Coronary artery (tissue), 2 donors: ENCODE data around the gene MGAT4A.
"Not testable (repeated sequence)": the region's sequence is repeated elsewhere in the genome, so short reads cannot be mapped to it uniquely, and the experiment has no call there.

Experiments used
- DNase-seq: peaks from one replicate; pipeline ENCODE4 v3.0.0-alpha.2; 2017; ENCODE audit warnings: low spot score
- H3K27ac ChIP-seq, 2 donors: fragments of 200-600 bp; sonication (generic); one replicate each; pipeline ENCODE4 v1.5.1; 2016 to 2019
- H3K4me3 ChIP-seq: fragments of 200-600 bp; sonication (generic); 2 replicates; pipeline ENCODE4 v1.5.1; 2016; ENCODE audit warnings: mild to moderate bottlenecking, moderate library complexity
- CTCF ChIP-seq: fragments of 200-600 bp; sonication (generic); IDR thresholded peaks from one replicate; pipeline ENCODE4 v1.5.1; 2019; ENCODE audit warnings: antibody characterized with exemption

The MGAT4A gene

DNA sequence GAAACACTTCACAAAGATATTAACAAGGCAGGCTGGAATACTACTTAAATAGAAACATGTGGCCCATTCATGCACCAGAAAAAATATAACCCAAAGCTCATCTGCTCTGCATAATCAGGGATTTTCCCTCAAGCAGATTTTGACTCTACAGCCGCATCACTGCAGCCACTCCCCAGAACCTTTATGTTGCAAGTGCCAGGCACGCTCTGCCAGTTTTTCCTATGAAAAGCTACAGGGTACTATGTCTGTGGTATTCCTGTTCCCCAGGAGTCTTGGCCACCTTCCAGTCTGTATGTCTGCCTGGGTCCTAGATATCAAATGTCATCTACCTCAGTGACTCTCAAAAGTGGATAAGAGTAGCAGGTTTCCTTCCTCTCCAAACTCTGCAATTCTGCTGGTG, 126.4 kb downstream of the MGAT4A start:
- no peak for TF ChIP-seq CTCF
- no peak for DNase-seq
- Histone ChIP-seq H3K4me3 (no peak overlapping the region), H3K27ac (no peak overlapping the region)

GRCh38 chr2:98601532-98602132, 129.3 kb downstream of the MGAT4A start:
- no peak overlapping the region for H3K4me3 ChIP-seq
- no peak for DNase-seq
- no peak overlapping the region for H3K27ac ChIP-seq
- TF ChIP-seq CTCF: peak; percentile 13

GRCh38 chr2:98598781-98599428, 132.0 kb downstream of the MGAT4A start:
- DNase-seq: no peak
- Histone ChIP-seq H3K4me3 (no peak overlapping the region), H3K27ac (no peak overlapping the region)
- no peak for TF ChIP-seq CTCF

GRCh38 chr2:98594665-98595064, 136.3 kb downstream of the MGAT4A start:
- DNase-seq, H3K27ac ChIP-seq, H3K4me3 ChIP-seq: not testable (repeated sequence)

DNA sequence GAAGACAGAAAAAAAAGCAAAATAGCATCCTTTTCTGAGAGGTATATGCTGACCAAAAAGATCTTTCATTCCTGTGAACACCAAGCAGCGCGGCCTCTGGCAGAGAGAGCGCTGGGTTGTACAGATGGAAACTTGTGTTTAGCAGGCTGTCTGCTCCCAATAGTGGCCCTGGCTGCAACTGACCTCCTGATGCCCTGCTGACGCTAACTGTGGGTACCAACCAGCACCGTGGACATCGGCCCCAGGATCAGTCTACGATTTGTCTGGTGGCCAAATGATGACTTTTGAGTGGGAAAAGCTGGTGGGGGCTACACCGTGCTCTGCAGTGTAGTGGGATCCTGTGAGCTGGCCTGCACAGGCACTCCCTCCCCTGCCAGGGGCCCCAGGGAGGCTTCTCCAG, 138.4 kb downstream of the MGAT4A start:
- DNase-seq: no peak
- Histone ChIP-seq H3K4me3 (no peak overlapping the region), H3K27ac (no peak overlapping the region)
- no peak for TF ChIP-seq CTCF

- Histone ChIP-seq H3K4me3 (no peak overlapping the region), H3K27ac (no peak overlapping the region)
- no peak for TF ChIP-seq CTCF
- DNase-seq: no peak
Observed at GRCh38 chr2:98589489-98589888, 141.4 kb downstream of the MGAT4A start.

- Histone ChIP-seq H3K27ac (no peak overlapping the region), H3K4me3 (no peak overlapping the region)
- DNase-seq: no peak
- TF ChIP-seq CTCF: no peak
Observed at GRCh38 chr2:98588880-98589431, 142.0 kb downstream of the MGAT4A start.
